Measurements from ENCODE around the gene CACNA1I.

The CACNA1I gene

DNA sequence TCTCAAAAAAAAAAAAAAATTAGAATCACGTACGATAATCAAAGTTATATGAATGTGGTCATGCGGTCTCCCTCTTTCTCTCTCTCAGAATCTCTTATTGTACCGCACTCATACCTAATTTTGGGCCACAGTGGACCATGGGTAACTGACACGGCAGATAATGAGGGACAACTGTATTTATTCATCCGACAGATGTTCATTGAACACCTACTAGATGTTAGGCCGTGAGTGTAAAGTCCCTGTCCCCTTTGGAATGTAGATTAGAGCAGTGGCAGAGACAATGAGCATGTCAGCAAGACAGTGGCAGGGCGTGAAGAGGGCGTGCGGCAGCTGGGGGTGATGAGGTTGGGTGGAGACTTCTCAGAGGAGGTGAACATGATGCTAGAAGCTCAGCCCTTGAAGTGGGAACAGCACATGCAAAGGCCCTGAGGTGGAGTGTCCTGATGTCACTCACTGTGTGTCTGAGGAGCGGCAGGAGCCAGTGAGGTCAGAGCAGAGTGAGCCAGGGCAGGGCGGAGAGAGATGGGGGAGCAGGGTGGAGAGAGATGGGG, 25.1 kb downstream of the CACNA1I start:
- Mint-ChIP-seq H3K36me3 (peaks cover 5% of the 10 kb centered on the region), H3K9me3 (no peaks in the 10 kb centered on the region), H3K4me1 (peaks cover 37% of the 10 kb centered on the region), H3K27me3 (peaks cover 58% of the 10 kb centered on the region), H3K4me3 (no peak overlapping the region), H3K27ac (no peak overlapping the region)
- ATAC-seq, result no peak

DNA sequence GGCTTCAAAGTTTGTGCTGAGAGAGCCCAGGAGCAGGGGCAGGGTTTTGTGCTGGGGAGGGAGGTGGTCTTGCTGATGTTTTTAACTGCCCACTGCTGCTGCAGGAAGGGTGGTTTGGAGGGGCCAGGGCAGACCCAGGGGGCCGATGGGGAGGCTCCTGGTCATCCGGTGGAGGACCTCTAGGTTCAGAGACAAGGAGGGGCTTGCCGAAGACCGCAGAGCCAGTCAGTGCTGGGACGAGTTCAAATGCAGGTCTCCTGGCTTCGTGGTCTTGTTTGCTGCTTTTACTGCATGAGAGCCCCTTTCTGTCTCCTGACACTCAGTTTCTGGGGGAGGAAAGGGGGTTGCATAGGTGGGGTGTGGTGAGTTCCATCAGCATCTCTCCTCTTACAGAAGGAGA, 26.0 kb downstream of the CACNA1I start:
- Mint-ChIP-seq H3K4me1 (peaks cover 46% of the 10 kb centered on the region), H3K27ac (no peak overlapping the region)
- no peak for ATAC-seq

DNA sequence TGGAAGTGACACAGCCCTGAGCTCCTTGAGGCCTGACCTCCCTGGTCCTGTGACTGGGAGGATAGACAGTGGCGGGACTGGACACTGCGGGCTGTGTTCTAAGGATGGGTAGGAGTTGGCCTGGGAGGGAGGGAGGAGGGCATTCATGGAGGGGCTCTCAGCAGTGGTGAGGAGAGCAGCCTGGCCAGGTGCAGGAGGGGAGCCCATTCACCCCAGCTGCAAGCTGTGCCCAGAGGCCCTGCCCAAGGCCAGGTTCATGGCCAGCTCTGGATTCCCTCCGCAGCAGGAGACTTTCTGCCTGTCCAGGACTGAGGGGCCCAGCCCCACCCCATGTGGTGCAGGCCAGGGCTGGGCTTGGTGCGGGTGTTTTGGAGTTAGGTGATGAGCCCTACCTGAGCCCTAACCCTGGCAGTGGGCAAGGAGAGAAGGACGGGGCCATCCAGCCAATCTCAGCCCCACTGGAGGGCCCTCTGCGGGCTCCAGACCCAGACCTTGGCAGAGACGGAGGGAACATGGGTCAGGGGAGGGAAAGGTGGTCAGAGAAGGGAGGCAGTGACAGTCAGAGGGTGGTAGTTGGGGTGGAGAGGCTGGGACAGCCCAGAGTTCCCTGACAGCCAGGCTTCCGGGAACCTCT, 26.8 kb downstream of the CACNA1I start:
- H3K4me1 Mint-ChIP-seq, result peaks cover 53% of the 10 kb centered on the region
- H3K27ac Mint-ChIP-seq, result no peak overlapping the region
- H3K9me3 Mint-ChIP-seq, result peaks cover 6% of the 10 kb centered on the region
- no peak for ATAC-seq
- peaks cover 58% of the 10 kb centered on the region for H3K27me3 Mint-ChIP-seq
- peaks cover 5% of the 10 kb centered on the region for H3K36me3 Mint-ChIP-seq
- no peak overlapping the region for H3K4me3 Mint-ChIP-seq

More for the DNA sequence above, 26.0 kb downstream of the CACNA1I start:
- no peak overlapping the region for H3K4me3 Mint-ChIP-seq
- H3K27me3 Mint-ChIP-seq, result peaks cover 58% of the 10 kb centered on the region
- peaks cover 5% of the 10 kb centered on the region for H3K36me3 Mint-ChIP-seq
- H3K9me3 Mint-ChIP-seq, result peaks cover 3% of the 10 kb centered on the region

DNA sequence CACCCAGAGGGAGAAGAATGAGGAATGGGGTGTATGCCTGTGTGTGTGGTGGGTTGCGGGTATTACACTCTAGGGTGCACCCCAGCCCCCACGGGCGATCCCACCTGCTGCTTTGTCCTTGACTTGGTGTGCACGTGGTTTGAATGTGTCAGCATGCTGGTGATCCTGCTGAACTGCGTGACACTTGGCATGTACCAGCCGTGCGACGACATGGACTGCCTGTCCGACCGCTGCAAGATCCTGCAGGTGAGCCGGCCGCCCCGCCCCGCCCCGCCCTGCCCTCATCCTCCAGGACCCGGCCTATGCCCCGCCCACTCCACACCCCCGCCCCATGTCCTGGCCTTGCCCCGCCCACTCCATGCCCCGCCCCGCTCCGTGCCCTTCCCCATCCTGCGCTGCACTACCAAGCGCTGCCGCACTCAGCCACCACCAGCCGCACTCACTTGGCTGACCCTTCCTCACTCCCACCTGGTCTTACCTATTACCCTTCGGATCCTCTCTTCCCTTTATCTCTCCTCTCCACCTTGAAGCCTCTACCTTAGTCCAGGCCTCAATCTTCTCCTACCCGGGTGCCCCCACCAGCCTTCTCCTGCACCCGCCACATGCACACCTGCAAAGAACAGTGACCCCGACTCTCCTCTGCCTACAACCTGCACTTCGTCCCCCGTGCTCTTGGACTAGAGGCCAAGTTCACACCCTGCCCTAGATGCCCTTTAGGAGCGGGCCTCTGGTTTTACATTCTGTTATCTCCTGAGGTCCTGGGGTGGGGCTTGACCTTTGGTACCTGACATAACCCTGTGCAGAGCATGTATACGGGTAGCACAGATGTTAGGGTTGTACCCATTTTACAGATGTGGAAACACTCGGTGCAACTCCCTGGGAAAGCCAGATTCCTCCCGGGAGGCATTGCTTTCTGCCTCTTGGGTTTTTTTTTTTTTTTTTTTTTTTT, 27.7 kb downstream of the CACNA1I start:
- Mint-ChIP-seq H3K4me3 (peak overlapping the region; percentile 1), H3K36me3 (peaks cover 5% of the 10 kb centered on the region), H3K4me1 (peaks cover 53% of the 10 kb centered on the region), H3K27ac (peak overlapping the region; percentile 8), H3K9me3 (peaks cover 6% of the 10 kb centered on the region), H3K27me3 (peaks cover 53% of the 10 kb centered on the region)
- ATAC-seq, result peak; percentile 57

DNA sequence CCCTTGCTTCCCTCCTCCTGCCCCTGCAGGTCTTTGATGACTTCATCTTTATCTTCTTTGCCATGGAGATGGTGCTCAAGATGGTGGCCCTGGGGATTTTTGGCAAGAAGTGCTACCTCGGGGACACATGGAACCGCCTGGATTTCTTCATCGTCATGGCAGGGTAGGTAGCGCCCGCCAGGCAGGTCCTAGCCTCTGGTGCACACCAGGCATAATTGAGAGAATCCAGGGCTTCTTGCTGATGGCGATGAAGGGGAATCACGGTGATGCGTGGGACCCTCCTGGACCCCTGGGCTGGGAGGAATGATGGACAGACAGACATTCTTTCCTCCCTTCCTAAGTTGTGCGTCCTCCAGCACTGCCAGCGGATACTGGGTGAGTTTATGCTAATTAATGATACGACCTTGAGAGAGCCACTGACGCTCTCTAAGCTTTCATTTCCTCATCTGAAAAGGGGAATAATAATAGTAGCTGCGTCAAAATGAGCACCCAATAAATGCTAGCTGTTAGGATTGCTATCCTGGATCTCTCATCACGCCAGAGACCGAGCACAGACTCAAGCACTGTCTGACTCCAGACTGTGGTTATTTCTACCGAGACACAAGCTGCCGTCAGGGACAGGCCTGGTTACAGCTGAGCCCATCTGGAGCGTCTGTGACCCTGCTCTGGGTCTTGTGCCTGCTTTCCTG, 30.1 kb downstream of the CACNA1I start:
- peaks cover 46% of the 10 kb centered on the region for H3K4me1 Mint-ChIP-seq
- peak overlapping the region; percentile 60 for H3K4me3 Mint-ChIP-seq
- peaks cover 38% of the 10 kb centered on the region for H3K27me3 Mint-ChIP-seq
- peak overlapping the region; percentile 91 for H3K27ac Mint-ChIP-seq
- H3K36me3 Mint-ChIP-seq, result peaks cover 5% of the 10 kb centered on the region
- peak; percentile 84 for ATAC-seq
- H3K9me3 Mint-ChIP-seq, result peaks cover 6% of the 10 kb centered on the region

DNA sequence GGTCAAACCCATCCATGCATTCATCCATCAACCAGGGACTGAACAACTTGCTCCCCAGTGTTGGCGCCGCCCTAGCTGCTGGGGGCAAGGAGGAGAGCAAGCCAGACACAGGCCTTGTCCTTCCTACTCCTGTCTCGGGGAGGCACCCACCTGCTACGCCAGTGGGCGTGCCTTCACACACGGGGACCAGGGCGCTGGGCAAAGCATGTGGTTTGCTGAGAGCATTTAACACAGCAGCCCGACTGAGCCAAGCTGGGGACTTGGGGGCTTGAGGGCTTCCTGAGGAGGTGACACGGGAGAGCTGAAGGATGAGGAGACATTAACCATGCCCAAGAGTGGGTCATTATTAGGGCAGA, 30.6 kb downstream of the CACNA1I start:
- H3K4me1 Mint-ChIP-seq, result peaks cover 46% of the 10 kb centered on the region
- peaks cover 36% of the 10 kb centered on the region for H3K27me3 Mint-ChIP-seq
- H3K4me3 Mint-ChIP-seq, result peak overlapping the region; percentile 44
- peak overlapping the region; percentile 91 for H3K27ac Mint-ChIP-seq
- peak; percentile 69 for ATAC-seq
- H3K36me3 Mint-ChIP-seq, result peaks cover 5% of the 10 kb centered on the region
- H3K9me3 Mint-ChIP-seq, result peaks cover 6% of the 10 kb centered on the region

DNA sequence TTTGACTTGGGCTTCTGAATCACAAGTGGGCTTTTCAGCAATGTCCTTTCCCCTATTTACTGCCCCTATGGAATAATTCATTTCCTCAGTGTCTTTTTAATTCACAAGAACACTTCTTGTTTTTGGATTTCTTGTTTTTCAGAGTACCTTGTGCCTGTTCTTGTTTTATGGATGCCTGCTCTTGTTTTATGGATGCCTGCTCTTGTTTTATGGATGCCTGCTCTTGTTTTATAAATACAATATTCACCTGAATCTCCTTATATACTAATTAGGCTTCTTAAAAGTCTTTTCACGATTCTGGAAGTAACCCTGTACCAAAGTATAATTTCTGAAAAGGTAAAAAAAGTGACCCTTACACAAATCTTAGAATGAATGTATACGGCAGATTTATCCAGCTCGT, 32.8 kb downstream of the CACNA1I start:
- peaks cover 28% of the 10 kb centered on the region for H3K27me3 Mint-ChIP-seq
- H3K4me1 Mint-ChIP-seq, result peaks cover 34% of the 10 kb centered on the region
- peaks cover 5% of the 10 kb centered on the region for H3K36me3 Mint-ChIP-seq
- no peak overlapping the region for H3K4me3 Mint-ChIP-seq
- no peak overlapping the region for H3K27ac Mint-ChIP-seq
- ATAC-seq, result no peak
- H3K9me3 Mint-ChIP-seq, result peaks cover 6% of the 10 kb centered on the region

DNA sequence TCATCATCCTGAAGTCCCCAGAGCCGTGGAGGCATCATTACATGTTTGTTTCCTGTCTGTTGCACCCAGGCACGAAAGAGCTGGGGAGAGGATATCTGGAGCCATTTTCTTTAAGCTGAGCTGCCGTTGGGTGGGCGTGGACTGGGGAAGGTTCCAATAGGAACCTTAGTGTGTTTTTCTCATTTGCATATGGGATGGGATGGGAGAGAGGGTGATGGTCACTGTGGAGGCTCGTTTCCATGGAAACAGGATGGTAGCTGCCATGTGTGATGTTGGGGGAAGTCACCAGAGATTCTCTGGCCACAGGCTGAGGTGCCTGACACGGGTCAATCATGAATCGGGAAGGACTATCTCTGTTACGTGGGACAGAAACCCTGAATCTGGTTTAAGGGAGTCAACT, 39.7 kb downstream of the CACNA1I start:
- no peak overlapping the region for H3K4me3 Mint-ChIP-seq
- H3K27me3 Mint-ChIP-seq, result peaks cover 47% of the 10 kb centered on the region
- H3K9me3 Mint-ChIP-seq, result peaks cover 6% of the 10 kb centered on the region
- H3K36me3 Mint-ChIP-seq, result no peaks in the 10 kb centered on the region
- no peak overlapping the region for H3K27ac Mint-ChIP-seq
- no peaks in the 10 kb centered on the region for H3K4me1 Mint-ChIP-seq
- no peak for ATAC-seq

DNA sequence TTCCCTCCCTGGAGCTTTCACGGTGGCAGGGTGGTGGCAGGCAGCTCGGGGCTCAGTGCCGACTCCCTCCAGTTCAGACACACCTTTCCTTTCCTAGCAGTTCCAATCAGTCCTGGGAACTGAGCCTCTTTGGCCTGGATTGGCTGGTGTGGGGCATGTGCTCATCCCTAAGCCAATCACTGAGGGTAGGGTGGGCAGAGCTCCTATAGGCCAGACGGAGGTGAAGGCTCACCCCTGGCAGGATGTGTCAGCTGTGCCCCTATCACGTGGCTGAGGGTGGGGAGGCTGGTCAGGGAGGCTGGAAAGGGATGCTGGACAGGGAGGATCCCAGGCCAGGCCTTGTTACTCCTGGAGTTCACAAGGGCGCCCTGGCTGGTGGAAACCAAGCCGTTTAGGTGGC, 40.2 kb downstream of the CACNA1I start:
- H3K36me3 Mint-ChIP-seq, result no peaks in the 10 kb centered on the region
- H3K4me1 Mint-ChIP-seq, result no peaks in the 10 kb centered on the region
- peaks cover 6% of the 10 kb centered on the region for H3K9me3 Mint-ChIP-seq
- no peak overlapping the region for H3K27ac Mint-ChIP-seq
- H3K4me3 Mint-ChIP-seq, result no peak overlapping the region
- ATAC-seq, result no peak
- peaks cover 47% of the 10 kb centered on the region for H3K27me3 Mint-ChIP-seq

DNA sequence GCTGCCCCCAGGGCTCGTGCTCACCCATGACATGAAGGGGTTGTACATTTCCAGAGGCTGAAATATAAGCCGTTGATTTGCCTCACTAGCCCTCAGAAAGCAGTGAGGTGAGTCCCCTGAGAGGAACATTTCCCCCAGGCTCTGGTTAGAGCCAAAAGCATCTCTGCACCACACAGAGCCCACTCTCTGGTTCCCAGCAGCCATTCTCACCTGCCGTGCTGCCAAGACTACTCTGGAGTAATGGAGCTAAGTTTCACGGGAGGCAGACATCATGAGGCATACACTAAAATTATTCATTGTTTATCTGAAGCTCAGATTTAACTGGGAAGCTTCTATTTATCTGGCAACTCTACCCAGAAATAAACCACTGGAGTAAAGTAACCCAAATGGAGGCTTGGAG, 40.8 kb downstream of the CACNA1I start:
- no peaks in the 10 kb centered on the region for H3K36me3 Mint-ChIP-seq
- no peak for ATAC-seq
- no peak overlapping the region for H3K27ac Mint-ChIP-seq
- peaks cover 51% of the 10 kb centered on the region for H3K27me3 Mint-ChIP-seq
- no peaks in the 10 kb centered on the region for H3K4me1 Mint-ChIP-seq
- no peak overlapping the region for H3K4me3 Mint-ChIP-seq
- peaks cover 6% of the 10 kb centered on the region for H3K9me3 Mint-ChIP-seq

DNA sequence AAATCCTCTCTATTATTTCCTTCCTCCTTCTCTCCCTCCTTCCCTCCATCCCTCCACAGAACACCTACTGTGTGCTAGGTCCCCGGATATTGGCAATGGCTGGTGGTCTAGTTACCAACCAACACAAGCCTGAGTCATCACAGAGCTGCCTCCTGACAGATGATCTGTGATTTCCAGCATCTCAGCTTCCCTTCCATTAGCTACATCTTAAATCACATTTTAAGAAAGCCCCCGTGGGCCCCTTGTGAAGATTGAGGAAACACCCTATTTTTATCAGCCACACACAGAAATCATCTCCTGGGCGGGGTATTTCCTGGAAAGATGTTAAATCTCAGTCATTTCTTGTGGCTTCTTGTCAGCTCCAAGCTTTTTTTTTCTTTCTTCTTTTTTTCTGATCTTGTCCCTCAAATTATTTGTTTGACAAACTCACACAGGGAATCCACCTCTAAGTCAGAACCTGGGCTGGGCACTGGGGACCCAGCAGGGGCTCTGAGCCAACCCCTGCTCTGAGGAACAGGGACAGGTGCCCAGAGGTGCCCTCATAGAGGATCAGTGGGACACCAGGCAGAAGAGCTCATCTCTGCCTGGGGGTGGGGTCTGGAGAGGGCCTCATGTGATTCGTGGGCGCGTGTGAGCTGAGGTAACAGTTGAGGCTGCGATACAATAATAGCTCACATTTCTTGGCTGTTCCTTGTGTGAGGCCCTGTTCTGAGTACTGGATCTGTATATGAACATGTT, 42.4 kb downstream of the CACNA1I start:
- Mint-ChIP-seq H3K27ac (no peak overlapping the region), H3K9me3 (peaks cover 6% of the 10 kb centered on the region), H3K4me3 (no peak overlapping the region), H3K36me3 (no peaks in the 10 kb centered on the region), H3K27me3 (peaks cover 57% of the 10 kb centered on the region), H3K4me1 (peaks cover 11% of the 10 kb centered on the region)
- ATAC-seq, result no peak

DNA sequence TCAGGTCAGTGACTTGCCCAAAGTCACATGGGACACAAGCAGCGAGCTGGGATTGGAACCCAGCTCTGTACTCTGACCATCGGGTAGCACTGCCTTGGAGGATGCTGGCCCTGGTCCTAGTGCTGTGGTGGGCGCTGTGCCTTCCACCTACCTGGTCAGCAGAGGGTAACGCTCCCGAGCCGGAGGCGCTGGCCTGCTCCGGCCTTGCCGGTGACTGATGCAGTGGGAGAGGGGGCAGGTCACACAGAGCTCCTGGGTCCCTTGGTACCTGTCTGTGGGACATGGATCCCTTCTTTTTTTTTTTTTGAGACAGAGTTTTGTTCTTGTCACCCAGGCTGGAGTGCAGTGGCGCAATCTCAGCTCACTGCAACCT, 43.0 kb downstream of the CACNA1I start:
- Mint-ChIP-seq H3K27me3 (peaks cover 58% of the 10 kb centered on the region), H3K4me1 (peaks cover 14% of the 10 kb centered on the region), H3K9me3 (peaks cover 6% of the 10 kb centered on the region), H3K27ac (no peak overlapping the region), H3K36me3 (no peaks in the 10 kb centered on the region), H3K4me3 (no peak overlapping the region)
- no peak for ATAC-seq

DNA sequence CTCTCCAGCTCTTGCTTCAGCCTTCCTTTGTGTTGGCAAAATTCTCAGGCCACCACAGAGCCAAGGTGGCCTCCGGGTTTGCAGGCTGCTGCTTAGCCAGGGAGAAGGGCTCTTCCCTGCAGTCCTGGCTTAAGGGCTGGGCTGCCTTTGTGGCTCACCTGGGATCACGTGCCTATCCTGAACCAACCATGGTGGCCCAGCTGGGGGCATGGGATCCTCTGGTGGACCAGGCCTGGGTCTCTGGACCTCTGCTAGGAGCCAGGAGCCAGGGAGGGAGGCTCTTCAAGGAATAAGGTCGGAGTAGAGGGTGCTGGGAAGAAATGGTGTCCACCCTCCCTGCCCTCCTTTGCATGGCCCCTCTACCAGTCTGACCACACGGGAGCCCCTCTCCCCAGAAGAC, 43.9 kb downstream of the CACNA1I start:
- no peak overlapping the region for H3K4me3 Mint-ChIP-seq
- no peaks in the 10 kb centered on the region for H3K36me3 Mint-ChIP-seq
- ATAC-seq, result no peak
- peaks cover 61% of the 10 kb centered on the region for H3K27me3 Mint-ChIP-seq
- H3K27ac Mint-ChIP-seq, result no peak overlapping the region
- peaks cover 6% of the 10 kb centered on the region for H3K9me3 Mint-ChIP-seq
- peaks cover 14% of the 10 kb centered on the region for H3K4me1 Mint-ChIP-seq

DNA sequence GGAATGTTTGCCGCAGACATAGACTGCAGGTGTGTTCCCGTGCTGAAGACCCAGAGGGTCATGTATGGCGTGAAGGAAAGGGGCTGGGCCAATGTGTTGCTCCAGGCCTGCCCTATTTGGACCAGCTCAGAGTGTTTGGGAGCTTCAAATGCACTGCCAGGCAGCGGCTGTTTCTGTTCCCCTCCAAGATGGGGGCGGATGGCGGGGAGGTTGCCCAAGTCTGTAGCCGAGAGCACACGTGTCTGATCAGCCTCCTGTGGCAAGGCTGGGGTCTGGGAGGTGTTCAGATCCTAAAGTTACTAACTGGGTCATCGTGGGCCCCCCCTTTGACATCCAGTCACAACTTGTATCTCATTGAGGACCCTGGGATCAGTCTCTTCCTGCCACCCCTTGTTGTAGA, 45.5 kb downstream of the CACNA1I start:
- no peak overlapping the region for H3K4me3 Mint-ChIP-seq
- ATAC-seq, result no peak
- H3K27me3 Mint-ChIP-seq, result peaks cover 75% of the 10 kb centered on the region
- peaks cover 9% of the 10 kb centered on the region for H3K9me3 Mint-ChIP-seq
- no peak overlapping the region for H3K27ac Mint-ChIP-seq
- H3K36me3 Mint-ChIP-seq, result no peaks in the 10 kb centered on the region
- H3K4me1 Mint-ChIP-seq, result peaks cover 14% of the 10 kb centered on the region

DNA sequence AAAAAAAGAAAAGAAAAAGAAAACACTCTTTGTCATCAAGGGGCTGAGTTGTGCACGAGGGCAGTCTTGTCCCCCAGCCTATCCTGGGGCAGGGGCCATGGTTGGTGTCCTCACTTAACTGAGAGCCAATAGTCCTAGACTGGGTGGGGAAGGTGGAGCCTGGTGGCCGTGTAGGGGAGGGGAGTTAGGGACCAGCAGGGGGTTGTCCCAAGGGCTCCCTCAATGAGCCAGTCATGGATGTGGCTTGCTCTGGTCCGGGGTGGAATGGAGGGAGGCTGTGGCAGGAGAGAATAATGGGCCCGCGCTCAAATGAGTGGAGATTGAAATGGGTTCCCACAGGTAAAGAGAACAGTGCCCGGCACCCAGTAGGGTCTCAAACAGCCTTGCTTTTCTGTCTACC, 46.2 kb downstream of the CACNA1I start:
- Mint-ChIP-seq H3K36me3 (no peaks in the 10 kb centered on the region), H3K4me3 (no peak overlapping the region), H3K9me3 (peaks cover 8% of the 10 kb centered on the region), H3K27me3 (peaks cover 71% of the 10 kb centered on the region), H3K4me1 (peaks cover 14% of the 10 kb centered on the region), H3K27ac (no peak overlapping the region)
- peak; percentile 37 for ATAC-seq
